H1 (cell line): ENCODE results near the gene LLGL2. TPM values are rescaled to one million over a fixed set of nuclear protein-coding genes. Genes with fewer than 3 reads are reported as not detected.

Experiments
- CBX8 ChIP-seq: fragments of 300-800, 300-1000 bp; sonication (generic); IDR thresholded peaks from 2 replicates; pipeline ENCODE4 v1.7.1; 2016; ENCODE audit warnings: low read depth, low read length, borderline replicate concordance
- JUN ChIP-seq: IDR thresholded peaks from 2 replicates; pipeline ENCODE4 v1.6.1; 2011; ENCODE audit warnings: low read depth, mild to moderate bottlenecking, improper control_type of control experiment, low read length
- PHF8 ChIP-seq: fragments of 200-600 bp; sonication (generic); conservative IDR thresholded peaks from 2 replicates; pipeline ENCODE4 v1.7.1; 2012; ENCODE audit warnings: low read depth, mild to moderate bottlenecking, inconsistent platforms, low read length, moderate library complexity
- SIRT6 ChIP-seq: IDR thresholded peaks from one replicate; pipeline ENCODE4 v1.7.1; 2012; ENCODE audit warnings: low read length, inconsistent platforms
- polyA plus RNA-seq, 7 experiments: library from polyadenylated mRNA; depleted of rRNA in 3 of 7; stranded (reverse) in 5 of 7; unstranded in 2 of 7; fragments of >200 nt in 5 of 7; fragments of 200-250 nt in 2 of 7; gene quantifications; 1 replicate in 5 of 7; 2 replicates in 1 of 7; 4 replicates in 1 of 7; pipeline versions ENCODE4 v1.2.1 to v1.2.3, GENCODE V29; 2011 to 2013; ENCODE audit warnings: missing spikeins in 2 of 7, mixed read lengths in 2 of 7
- total RNA-seq: library from RNA; stranded (reverse); fragmentation: NEBNext Ultra II Directional; extraction: Animal tissue kit (Norgen Biotek cat#: 25700); gene quantifications from 2 replicates; pipeline ENCODE4 v1.2.1, GENCODE V29; 2021
- TF ChIP-seq, protein P1 (sequence below): IDR thresholded peaks from 2 replicates; pipeline ENCODE4 v1.6.1; 2012; ENCODE audit warnings: low read length, inconsistent platforms
- TF ChIP-seq, protein P2 (sequence below): IDR thresholded peaks from 2 replicates; pipeline ENCODE4 v1.6.1; 2012; ENCODE audit warnings: inconsistent platforms

LLGL2 gene
- total and polyA plus RNA-seq, 2 of the 8 experiments (the other 6 are each of a cell fraction or from before 2014, with no cell fraction given) = 64.5 to 77.1 TPM

GRCh38 chr17:75518201-75518600 lies 7.3 kb upstream of the LLGL2 start (continued):
- TF ChIP-seq, protein P1, sequence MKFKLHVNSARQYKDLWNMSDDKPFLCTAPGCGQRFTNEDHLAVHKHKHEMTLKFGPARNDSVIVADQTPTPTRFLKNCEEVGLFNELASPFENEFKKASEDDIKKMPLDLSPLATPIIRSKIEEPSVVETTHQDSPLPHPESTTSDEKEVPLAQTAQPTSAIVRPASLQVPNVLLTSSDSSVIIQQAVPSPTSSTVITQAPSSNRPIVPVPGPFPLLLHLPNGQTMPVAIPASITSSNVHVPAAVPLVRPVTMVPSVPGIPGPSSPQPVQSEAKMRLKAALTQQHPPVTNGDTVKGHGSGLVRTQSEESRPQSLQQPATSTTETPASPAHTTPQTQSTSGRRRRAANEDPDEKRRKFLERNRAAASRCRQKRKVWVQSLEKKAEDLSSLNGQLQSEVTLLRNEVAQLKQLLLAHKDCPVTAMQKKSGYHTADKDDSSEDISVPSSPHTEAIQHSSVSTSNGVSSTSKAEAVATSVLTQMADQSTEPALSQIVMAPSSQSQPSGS = no peak
- TF ChIP-seq SIRT6 (no peak), PHF8 (no peak), CBX8 (no peak), JUN (no peak)
- TF ChIP-seq, protein P2, sequence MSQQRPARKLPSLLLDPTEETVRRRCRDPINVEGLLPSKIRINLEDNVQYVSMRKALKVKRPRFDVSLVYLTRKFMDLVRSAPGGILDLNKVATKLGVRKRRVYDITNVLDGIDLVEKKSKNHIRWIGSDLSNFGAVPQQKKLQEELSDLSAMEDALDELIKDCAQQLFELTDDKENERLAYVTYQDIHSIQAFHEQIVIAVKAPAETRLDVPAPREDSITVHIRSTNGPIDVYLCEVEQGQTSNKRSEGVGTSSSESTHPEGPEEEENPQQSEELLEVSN = no peak
